ENCODE measurements around the gene NT5DC4.
A peak's percentile ranks its signal among the peaks of the same experiment; 100 is the strongest.

NT5DC4 gene

DNA sequence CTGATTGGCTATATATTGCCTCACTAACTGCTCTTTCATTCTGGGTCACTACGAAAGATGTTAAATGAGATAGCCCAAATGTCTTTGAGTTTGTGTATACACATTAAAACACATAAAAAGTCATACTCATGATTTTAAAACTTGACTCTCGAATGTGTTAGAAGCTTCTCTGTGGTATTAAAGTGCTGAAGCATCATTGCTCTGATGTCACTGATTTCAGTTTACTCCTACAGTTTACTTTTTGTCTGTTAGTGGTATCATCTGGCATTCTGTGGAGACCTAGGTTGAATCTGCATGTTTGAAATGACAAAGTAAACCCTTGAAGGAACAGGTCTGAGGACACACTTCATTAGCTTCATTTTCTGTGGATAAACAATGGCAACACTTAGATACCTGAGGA, 10.7 kb downstream of the NT5DC4 start:
- DNase-seq (ENCODE audit: low read depth) = no peak
- no peak overlapping the region for H3K4me3 ChIP-seq (ENCODE audit: control insufficient read depth, low read depth, low read length)
- TF ChIP-seq, protein P1, sequence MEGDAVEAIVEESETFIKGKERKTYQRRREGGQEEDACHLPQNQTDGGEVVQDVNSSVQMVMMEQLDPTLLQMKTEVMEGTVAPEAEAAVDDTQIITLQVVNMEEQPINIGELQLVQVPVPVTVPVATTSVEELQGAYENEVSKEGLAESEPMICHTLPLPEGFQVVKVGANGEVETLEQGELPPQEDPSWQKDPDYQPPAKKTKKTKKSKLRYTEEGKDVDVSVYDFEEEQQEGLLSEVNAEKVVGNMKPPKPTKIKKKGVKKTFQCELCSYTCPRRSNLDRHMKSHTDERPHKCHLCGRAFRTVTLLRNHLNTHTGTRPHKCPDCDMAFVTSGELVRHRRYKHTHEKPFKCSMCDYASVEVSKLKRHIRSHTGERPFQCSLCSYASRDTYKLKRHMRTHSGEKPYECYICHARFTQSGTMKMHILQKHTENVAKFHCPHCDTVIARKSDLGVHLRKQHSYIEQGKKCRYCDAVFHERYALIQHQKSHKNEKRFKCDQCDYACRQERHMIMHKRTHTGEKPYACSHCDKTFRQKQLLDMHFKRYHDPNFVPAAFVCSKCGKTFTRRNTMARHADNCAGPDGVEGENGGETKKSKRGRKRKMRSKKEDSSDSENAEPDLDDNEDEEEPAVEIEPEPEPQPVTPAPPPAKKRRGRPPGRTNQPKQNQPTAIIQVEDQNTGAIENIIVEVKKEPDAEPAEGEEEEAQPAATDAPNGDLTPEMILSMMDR (IDR thresholded peaks at IDR 0.05; ENCODE audit: control insufficient read depth, insufficient read depth, low read depth, low read length, missing control alignments) = no peak

DNA sequence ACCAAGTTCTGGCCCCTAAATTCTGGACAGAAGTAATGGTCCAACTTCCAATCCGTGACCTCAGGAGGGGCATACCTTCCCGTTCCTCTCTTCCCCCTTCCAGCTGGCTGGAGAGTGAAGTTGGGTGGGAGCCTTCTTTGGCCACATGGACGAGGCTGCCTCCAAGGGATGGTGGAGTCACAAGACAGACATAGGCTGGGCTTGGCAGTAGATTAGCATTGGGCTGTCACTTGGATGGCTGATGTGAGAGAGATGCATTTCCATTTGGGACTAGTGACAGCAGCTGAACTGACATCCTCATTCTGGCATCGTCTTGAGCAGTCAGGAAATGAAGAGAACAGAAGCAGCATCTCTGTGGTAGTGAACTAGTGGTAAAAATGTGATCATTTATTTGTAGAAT, 12.6 kb downstream of the NT5DC4 start:
- TF ChIP-seq, protein P1 (IDR thresholded peaks at IDR 0.05; ENCODE audit: control insufficient read depth, insufficient read depth, low read depth, low read length, missing control alignments) = no peak

DNA sequence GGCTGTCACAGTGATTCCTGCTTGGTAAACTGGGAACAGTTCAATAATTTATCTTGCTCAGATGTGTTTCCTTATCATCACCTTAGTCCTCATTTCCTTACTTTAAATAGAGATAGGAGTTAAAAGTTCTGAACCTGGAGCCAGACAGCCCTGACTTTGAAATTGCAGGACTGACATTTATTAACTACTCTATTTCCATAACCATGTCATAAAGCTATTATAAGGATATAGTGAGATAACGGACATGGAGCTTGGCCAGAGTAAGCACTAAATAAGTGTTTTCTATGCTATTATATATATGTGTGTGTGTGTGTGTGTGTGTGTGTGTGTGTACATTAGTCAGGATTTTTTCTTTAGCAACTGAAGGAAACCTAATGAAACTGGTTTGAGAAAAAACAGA, 13.1 kb downstream of the NT5DC4 start:
- H3K4me3 ChIP-seq (ENCODE audit: control insufficient read depth, low read depth, low read length) = no peak overlapping the region
- TF ChIP-seq, protein P1 (IDR thresholded peaks at IDR 0.05; ENCODE audit: control insufficient read depth, insufficient read depth, low read depth, low read length, missing control alignments) = no peak
- DNase-seq (ENCODE audit: low read depth) = no peak

More for the DNA sequence above, 12.6 kb downstream of the NT5DC4 start:
- H3K4me3 ChIP-seq (ENCODE audit: control insufficient read depth, low read depth, low read length) = no peak overlapping the region
- DNase-seq (ENCODE audit: low read depth) = no peak

DNA sequence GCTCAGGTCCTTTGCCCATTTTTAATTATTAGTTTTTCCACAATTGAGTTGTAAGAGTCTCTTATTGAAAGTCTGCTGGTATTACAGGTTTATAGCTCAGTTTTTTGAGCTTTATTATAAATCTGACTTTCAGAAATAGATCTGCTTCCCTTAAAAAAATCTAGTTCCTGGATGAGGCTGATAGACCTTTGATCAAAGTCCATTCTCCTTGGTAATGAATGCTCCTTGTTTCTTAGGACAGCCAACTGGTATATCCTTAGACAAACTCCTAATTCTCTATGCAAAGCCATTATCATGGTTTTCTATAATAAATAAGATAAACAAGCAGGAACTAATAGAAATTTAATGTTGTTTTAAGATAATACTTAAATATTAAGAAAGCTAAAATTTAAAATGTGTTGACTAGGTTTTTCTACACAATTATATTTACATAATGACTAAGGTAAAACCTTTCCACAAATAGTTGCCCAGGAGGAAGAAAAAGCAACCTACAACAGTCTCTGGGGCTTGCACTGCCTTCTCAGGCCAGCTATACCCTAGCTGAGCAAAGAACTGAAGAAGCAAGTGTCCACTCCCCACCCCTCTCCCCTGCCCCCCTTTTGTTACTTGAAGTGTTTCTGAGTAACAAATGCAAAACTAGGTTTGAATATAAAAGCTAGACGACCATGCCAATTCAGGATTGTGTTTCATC, 16.9 kb downstream of the NT5DC4 start:
- DNase-seq (ENCODE audit: low read depth) = no peak
- TF ChIP-seq, protein P1 (IDR thresholded peaks at IDR 0.05; ENCODE audit: control insufficient read depth, insufficient read depth, low read depth, low read length, missing control alignments) = no peak
- no peak overlapping the region for H3K4me3 ChIP-seq (ENCODE audit: control insufficient read depth, low read depth, low read length)

DNA sequence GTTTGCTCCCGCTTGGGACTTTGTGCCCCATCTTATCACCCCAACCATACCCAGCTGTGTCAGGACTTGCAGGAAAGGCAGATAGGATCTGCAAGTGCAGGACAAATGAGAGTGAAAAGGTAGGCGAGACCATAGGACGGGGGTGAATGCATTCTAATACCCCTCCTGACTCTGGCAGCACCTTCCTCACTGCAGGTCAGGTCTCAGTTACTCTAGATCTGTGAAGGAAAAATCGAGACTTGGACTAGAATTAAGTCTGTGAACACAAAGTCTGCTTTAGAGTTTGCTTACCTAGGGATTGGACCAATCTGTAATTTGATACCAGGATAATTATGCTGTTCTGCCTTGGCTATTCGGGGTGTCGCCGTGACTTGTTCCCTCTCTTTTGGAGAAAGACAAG, 19.7 kb downstream of the NT5DC4 start:
- no peak overlapping the region for H3K4me3 ChIP-seq (ENCODE audit: control insufficient read depth, low read depth, low read length)
- no peak for DNase-seq (ENCODE audit: low read depth)
- TF ChIP-seq, protein P1 (IDR thresholded peaks at IDR 0.05; ENCODE audit: control insufficient read depth, insufficient read depth, low read depth, low read length, missing control alignments) = no peak

DNA sequence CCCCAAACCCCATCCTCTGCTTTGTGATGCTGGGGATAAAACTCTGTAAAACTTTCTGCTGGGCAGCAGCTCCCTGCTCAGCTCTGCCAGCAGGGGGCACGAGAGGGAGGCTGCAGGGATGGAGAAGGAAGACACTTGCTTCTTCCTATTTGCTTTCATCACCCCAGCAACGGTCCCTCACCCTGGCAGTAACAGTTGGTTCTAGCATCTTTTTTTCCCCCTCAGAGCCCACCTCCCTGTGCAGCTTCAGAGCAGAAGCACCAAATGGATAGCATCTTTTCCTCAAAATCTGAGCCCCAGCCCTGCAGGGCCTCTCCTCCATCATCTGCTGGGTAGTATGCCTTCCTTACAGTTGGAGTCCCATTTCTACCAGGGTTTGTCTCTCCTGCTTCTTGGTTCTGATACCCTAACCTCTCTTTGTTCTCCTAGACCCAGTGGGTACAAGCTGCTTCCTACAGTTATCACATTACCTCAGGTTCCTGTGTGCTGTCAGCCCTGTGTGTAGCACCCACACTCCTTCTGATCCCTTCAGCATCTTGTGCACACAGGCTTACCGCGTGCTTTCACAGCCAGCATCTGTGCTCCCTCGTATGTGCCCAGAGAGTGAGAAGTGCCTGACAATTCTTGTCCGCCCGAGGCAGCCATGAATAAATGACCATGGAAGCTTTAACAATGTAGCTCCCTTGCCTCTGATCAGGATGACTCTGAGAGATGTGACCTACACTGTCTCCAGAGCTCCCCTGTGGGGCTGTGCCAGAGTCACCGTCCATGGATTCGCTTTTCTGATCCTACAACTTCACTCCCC, 29.1 kb downstream of the NT5DC4 start:
- no peak overlapping the region for H3K4me3 ChIP-seq (ENCODE audit: control insufficient read depth, low read depth, low read length)
- TF ChIP-seq, protein P1 (IDR thresholded peaks at IDR 0.05; ENCODE audit: control insufficient read depth, insufficient read depth, low read depth, low read length, missing control alignments) = peak; percentile 100
- peak; percentile 18 for DNase-seq (ENCODE audit: low read depth)

All from AG09309 (cell line).